ENCODE results near the gene RTF1. TPM values are rescaled to one million over a fixed set of nuclear protein-coding genes. Genes with fewer than 3 reads are reported as not detected.

RTF1 gene
- total RNA-seq, 1 donor from 2014 or later, result 59.1 TPM

DNA sequence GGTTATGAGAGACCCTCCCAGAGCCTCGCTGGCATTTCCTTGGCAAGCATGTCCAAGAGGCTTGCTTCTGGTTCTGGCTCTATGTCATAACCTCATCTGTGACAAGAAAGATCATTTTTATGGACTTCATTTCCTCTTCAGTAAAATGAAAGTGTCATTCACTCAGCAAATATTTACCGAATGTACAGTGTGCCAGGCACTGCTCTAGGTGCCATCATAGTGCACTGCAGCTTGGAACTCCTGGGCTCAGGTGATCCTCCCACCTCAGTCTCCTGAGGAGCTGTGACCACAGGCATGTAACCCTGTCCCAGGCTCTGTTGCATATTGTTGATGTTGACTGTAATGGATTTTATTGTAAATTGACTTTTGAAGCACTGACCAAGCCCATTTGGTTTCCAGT lies 58.0 kb downstream of the RTF1 start:
- no peak overlapping the region for H3K4me3 Mint-ChIP-seq (ENCODE audit: low read depth)
- H3K27me3 Mint-ChIP-seq, result no peaks in the 10 kb centered on the region
- H3K9me3 Mint-ChIP-seq (ENCODE audit: low read depth), result no peaks in the 10 kb centered on the region
- peaks cover 15% of the 10 kb centered on the region for H3K36me3 Mint-ChIP-seq (ENCODE audit: insufficient read depth)
- H3K27ac Mint-ChIP-seq, result no peak overlapping the region
- DNase-seq (ENCODE audit: low spot score, unreplicated experiment), result no peak
- TF ChIP-seq, protein P1, sequence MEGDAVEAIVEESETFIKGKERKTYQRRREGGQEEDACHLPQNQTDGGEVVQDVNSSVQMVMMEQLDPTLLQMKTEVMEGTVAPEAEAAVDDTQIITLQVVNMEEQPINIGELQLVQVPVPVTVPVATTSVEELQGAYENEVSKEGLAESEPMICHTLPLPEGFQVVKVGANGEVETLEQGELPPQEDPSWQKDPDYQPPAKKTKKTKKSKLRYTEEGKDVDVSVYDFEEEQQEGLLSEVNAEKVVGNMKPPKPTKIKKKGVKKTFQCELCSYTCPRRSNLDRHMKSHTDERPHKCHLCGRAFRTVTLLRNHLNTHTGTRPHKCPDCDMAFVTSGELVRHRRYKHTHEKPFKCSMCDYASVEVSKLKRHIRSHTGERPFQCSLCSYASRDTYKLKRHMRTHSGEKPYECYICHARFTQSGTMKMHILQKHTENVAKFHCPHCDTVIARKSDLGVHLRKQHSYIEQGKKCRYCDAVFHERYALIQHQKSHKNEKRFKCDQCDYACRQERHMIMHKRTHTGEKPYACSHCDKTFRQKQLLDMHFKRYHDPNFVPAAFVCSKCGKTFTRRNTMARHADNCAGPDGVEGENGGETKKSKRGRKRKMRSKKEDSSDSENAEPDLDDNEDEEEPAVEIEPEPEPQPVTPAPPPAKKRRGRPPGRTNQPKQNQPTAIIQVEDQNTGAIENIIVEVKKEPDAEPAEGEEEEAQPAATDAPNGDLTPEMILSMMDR (IDR thresholded peaks at IDR 0.05; ENCODE audit: unreplicated experiment), result no peak
- no peaks in the 10 kb centered on the region for H3K4me1 Mint-ChIP-seq (ENCODE audit: low read depth)

DNA sequence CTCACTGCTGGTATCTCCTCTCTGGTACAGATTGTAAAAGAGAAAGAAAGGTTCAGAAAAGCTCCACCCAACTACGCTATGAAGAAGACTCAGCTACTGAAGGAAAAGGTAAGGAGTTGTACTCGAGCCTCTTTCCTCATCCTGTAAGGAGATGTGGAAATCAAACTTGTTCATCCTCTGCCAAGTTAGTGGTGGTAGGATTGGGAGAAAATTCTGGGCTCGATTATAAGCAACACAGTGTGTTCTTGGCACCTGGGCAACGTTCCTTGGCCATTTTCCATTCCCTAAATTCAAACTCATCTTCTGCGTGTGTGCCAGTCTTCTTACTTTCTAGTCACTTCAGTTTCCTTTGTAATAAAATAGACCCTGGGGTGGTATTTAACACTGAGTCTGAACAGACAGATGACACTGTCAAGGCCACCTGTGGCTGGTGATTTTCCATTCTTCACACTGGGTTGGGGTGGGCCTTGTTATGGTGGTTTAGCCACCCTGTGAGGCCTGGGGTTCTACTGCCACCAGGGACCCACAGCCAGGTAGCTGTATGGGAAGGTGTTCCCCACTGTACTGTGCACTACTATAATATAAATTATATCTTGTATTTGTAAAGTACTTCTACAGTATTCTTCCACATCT lies 59.6 kb downstream of the RTF1 start:
- Mint-ChIP-seq H3K4me3 (ENCODE audit: low read depth) (no peak overlapping the region), H3K4me1 (ENCODE audit: low read depth) (no peaks in the 10 kb centered on the region), H3K27ac (no peak overlapping the region), H3K36me3 (ENCODE audit: insufficient read depth) (peaks cover 22% of the 10 kb centered on the region), H3K9me3 (ENCODE audit: low read depth) (no peaks in the 10 kb centered on the region), H3K27me3 (no peaks in the 10 kb centered on the region)
- DNase-seq (ENCODE audit: low spot score, unreplicated experiment), result no peak
- TF ChIP-seq, protein P1 (IDR thresholded peaks at IDR 0.05; ENCODE audit: unreplicated experiment), result no peak

DNA sequence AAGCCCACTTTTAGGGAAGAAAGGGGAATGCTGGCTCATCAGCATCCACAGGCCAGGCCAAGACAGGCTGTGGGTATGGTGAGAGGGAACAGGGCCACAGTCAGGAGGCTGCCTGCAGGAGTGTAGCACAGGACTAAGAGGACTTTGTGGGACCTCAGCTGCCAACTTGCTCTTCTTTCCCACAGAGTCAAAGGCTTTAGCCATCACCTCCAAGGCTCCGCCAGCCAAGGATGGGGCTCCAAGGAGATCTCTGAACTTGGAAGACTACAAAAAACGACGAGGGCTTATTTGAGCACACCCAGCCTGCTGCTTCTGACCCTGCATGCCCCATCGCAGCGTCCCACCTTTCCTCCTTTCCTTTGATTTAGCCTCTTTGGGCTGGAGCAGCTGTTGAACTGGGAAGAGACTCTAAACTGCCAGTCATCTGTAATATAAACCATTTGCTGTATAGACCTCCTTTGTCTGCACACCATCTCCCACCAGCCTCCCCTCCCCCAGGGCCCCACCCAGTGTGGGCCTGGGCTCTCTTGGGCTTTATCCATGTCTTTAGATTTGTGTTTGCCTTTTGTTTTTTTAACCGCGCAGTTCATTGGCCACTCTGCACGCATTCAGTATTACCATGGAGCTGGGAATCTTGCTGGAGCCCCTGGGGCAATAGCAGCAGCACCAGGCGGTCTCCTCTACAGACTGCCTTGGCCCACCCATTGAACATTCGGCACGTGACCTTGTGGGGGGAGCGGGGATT lies 63.7 kb downstream of the RTF1 start:
- peaks cover 38% of the 10 kb centered on the region for H3K36me3 Mint-ChIP-seq (ENCODE audit: insufficient read depth)
- H3K27me3 Mint-ChIP-seq, result no peaks in the 10 kb centered on the region
- no peaks in the 10 kb centered on the region for H3K9me3 Mint-ChIP-seq (ENCODE audit: low read depth)
- H3K4me3 Mint-ChIP-seq (ENCODE audit: low read depth), result no peak overlapping the region
- H3K4me1 Mint-ChIP-seq (ENCODE audit: low read depth), result no peaks in the 10 kb centered on the region
- no peak overlapping the region for H3K27ac Mint-ChIP-seq
- no peak for DNase-seq (ENCODE audit: low spot score, unreplicated experiment)
- TF ChIP-seq, protein P1 (IDR thresholded peaks at IDR 0.05; ENCODE audit: unreplicated experiment), result no peak

DNA sequence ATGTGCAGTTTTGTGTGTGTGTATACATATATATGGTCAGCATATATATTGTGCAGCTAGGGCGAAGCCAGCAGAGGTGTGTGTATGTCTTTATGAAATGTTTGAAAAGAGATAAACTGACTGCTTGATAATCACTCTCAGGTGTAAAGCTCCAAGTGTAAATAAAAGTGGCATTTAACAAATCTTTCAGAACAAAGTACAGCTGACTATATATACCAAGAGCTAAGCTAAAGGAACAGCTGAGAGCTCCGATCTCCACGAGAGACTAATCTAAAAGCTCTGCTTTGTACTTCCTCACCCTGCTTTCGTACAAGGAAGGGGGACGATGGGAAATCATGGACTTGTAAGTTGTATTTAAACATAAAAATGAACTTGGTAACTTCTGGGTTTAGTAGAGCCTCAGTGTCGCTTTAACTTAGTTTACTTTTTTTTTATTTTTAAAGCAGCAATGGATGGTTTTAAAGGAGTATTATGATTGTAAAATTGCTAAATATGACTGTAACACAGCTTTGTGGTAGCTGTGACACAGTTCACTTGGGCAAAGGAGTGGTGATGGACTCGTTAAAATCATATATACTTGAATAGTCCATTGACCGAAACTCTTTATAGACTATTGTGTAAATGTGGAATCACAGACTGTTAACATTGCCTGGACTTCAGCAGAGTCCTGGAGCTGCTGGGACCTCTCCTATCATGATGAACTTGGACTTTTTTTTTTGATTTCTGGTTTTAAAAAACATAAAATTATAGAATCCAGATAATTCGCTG lies 65.4 kb downstream of the RTF1 start:
- DNase-seq (ENCODE audit: low spot score, unreplicated experiment), result no peak
- TF ChIP-seq, protein P1 (IDR thresholded peaks at IDR 0.05; ENCODE audit: unreplicated experiment), result no peak
- no peak overlapping the region for H3K4me3 Mint-ChIP-seq (ENCODE audit: low read depth)
- peaks cover 33% of the 10 kb centered on the region for H3K36me3 Mint-ChIP-seq (ENCODE audit: insufficient read depth)
- no peaks in the 10 kb centered on the region for H3K4me1 Mint-ChIP-seq (ENCODE audit: low read depth)
- H3K27me3 Mint-ChIP-seq, result no peaks in the 10 kb centered on the region
- no peaks in the 10 kb centered on the region for H3K9me3 Mint-ChIP-seq (ENCODE audit: low read depth)
- H3K27ac Mint-ChIP-seq, result no peak overlapping the region

DNA sequence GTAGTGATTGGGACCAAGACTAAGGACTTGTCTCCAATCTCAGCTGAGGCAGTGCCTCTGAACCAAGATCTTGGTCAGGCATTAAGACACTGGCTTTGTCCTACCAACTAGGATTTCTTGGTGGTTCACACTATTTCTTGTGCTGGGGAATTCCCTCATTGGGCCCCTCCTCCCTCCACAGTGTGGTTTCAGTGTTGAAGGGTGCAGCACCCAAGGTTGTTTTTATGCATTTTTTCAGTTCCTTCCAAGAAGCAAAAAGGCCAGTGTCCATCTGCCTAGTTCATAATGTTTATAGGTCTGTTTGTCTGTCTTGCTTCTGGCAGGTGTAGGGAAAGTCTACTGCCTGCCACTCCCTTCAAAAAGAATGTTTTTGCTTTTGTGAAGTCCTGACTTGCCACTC lies 66.2 kb downstream of the RTF1 start:
- TF ChIP-seq, protein P1 (IDR thresholded peaks at IDR 0.05; ENCODE audit: unreplicated experiment), result no peak
- no peaks in the 10 kb centered on the region for H3K4me1 Mint-ChIP-seq (ENCODE audit: low read depth)
- H3K4me3 Mint-ChIP-seq (ENCODE audit: low read depth), result no peak overlapping the region
- H3K27me3 Mint-ChIP-seq, result no peaks in the 10 kb centered on the region
- H3K27ac Mint-ChIP-seq, result no peak overlapping the region
- peaks cover 32% of the 10 kb centered on the region for H3K36me3 Mint-ChIP-seq (ENCODE audit: insufficient read depth)
- DNase-seq (ENCODE audit: low spot score, unreplicated experiment), result no peak
- H3K9me3 Mint-ChIP-seq (ENCODE audit: low read depth), result no peaks in the 10 kb centered on the region
